ENCODE results near the gene BBX. TPM values are rescaled to one million over a fixed set of nuclear protein-coding genes. Genes with fewer than 3 reads are reported as not detected.

The BBX gene
- total and polyA plus RNA-seq, 2 of the 4 experiments (the other 2 are of a cell fraction), result 13.6 to 107 TPM

DNA sequence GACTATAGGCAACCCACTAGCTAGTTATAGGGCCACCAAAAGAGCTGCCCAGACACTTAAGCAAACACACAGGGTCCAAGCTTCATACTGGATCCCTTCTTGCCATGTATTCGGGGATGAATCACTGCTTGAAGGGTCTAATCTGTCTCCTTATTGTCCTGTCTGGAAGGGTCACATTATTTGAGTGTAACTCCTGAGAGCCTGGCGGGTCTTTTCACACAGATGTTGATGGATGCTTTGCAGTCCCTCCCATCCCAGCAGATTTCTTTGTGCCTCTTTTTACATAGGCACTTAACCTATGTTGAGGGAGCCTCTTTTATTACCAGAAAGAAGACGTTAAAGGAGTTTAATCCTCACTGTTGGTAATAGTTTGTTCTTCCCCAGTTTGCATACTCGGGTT, 56.6 kb downstream of the BBX start:
- no peak for TF ChIP-seq CHD1 (IDR thresholded peaks at IDR 0.05; ENCODE audit: low read depth, low read length)
- no peak for TF ChIP-seq MXI1 (IDR thresholded peaks at IDR 0.05; ENCODE audit: borderline replicate concordance, low read depth, low read length)
- TF ChIP-seq CEBPB (IDR thresholded peaks at IDR 0.05; ENCODE audit: low read depth, low read length), result no peak
- in situ Hi-C loops (cut with MboI; ENCODE audit: low sequenced_read_pairs), result no loop called here

More for the DNA sequence above, 56.6 kb downstream of the BBX start:
- no peak overlapping the region for H3K27ac ChIP-seq (ENCODE audit: insufficient read depth, low read length)
- ChIA-PET POLR2A (ENCODE audit: unreplicated experiment) (no interaction called here), CTCF (no interaction called here)
- H3K18ac ChIP-seq (ENCODE audit: low read depth, low read length), result no peak overlapping the region
- H3K27me3 ChIP-seq (ENCODE audit: control insufficient read depth, insufficient read depth, low read length), result no peaks in the 10 kb centered on the region
- ATAC-seq (ENCODE audit: low read depth) (no peak), DNase-seq (no peak)
- no peaks in the 10 kb centered on the region for H3K9me3 ChIP-seq (ENCODE audit: control insufficient read depth, insufficient read depth, low read length)
- no peak overlapping the region for H3K4me2 ChIP-seq (ENCODE audit: low read depth, low read length)
- peak overlapping the region; percentile 67; the same call in 1 of the 2 replicates for H3K14ac ChIP-seq (replicated peaks; ENCODE audit: low read depth, low read length)
- peaks cover 4 to 5% of the 10 kb centered on the region in 2 experiments; a peak in 2 of 4 replicates for H3K79me1 ChIP-seq (ENCODE audit: low read depth in 1 of 2, low read length in 2 of 2)
- H4K8ac ChIP-seq (ENCODE audit: low read depth in 2 of 2, low read length in 2 of 2), result no peak overlapping the region
- BruUV-seq (replicated peaks), result no TSS peak
- H3K9ac ChIP-seq (ENCODE audit: low read depth, low read length), result no peak overlapping the region
- no peak overlapping the region for H2AK9ac ChIP-seq (replicated peaks; ENCODE audit: low read depth, low read length, poor library complexity)
- dilution Hi-C loops (cut with HindIII; ENCODE audit: low sequenced_read_pairs, unreplicated experiment), result no loop called here
- WGBS, 2 experiments (ENCODE audit: extremely low coverage in 2 of 2, insufficient read length in 1 of 2), result no CpG with 5 or more reads among the region's 4 CpGs
- H2AK5ac ChIP-seq (ENCODE audit: low read depth, low read length), result no peak overlapping the region
- no peak overlapping the region for H2BK5ac ChIP-seq (ENCODE audit: low read depth, low read length, poor library complexity, severe bottlenecking)
- no peak overlapping the region for H2BK120ac ChIP-seq (ENCODE audit: low read depth, low read length)
- no peak overlapping the region for H3K4ac ChIP-seq (ENCODE audit: low read depth, low read length)
- 0 out of 2 replicates have a peak overlapping the region, but pooled peaks have one; percentile 15 for H3K23ac ChIP-seq (ENCODE audit: low read depth, low read length)
- peaks cover 2% of the 10 kb centered on the region; the same call in 1 of the 2 replicates for H3K36me3 ChIP-seq (ENCODE audit: control insufficient read depth, insufficient read depth, low read length)
- no peak overlapping the region for H4K5ac ChIP-seq (ENCODE audit: low read depth, low read length)
- no peaks in the 10 kb centered on the region for H3K4me1 ChIP-seq (ENCODE audit: control insufficient read depth, insufficient read depth, low read length)
- H3K9me1 ChIP-seq (ENCODE audit: insufficient read depth, low read length), result 0 out of 2 replicates have a peak, but pooled peaks cover 3% of the 10 kb centered on the region
- H3K4me3 ChIP-seq (ENCODE audit: insufficient read depth, low read depth, low read length), result no peak overlapping the region
- no peak overlapping the region for H2BK20ac ChIP-seq (ENCODE audit: low read depth, low read length)
- intact Hi-C loops (cut with micrococcal nuclease), result no loop called here
- no peak overlapping the region for H4K91ac ChIP-seq (ENCODE audit: insufficient read depth, low read depth, low read length)
- H3K56ac ChIP-seq (ENCODE audit: extremely low read depth, insufficient read depth, low read length), result no peak overlapping the region
- H4K20me1 ChIP-seq (ENCODE audit: insufficient read depth, low read length), result no peaks in the 10 kb centered on the region; the same call in 1 of the 2 replicates
- H2AFZ ChIP-seq (replicated peaks; ENCODE audit: low read length, poor library complexity), result no peak overlapping the region
- no peak overlapping the region for H2BK15ac ChIP-seq (ENCODE audit: low read depth, low read length)

Measured in IMR-90 (cell line).